Measurements from ENCODE around the gene NPTX2.

DNA sequence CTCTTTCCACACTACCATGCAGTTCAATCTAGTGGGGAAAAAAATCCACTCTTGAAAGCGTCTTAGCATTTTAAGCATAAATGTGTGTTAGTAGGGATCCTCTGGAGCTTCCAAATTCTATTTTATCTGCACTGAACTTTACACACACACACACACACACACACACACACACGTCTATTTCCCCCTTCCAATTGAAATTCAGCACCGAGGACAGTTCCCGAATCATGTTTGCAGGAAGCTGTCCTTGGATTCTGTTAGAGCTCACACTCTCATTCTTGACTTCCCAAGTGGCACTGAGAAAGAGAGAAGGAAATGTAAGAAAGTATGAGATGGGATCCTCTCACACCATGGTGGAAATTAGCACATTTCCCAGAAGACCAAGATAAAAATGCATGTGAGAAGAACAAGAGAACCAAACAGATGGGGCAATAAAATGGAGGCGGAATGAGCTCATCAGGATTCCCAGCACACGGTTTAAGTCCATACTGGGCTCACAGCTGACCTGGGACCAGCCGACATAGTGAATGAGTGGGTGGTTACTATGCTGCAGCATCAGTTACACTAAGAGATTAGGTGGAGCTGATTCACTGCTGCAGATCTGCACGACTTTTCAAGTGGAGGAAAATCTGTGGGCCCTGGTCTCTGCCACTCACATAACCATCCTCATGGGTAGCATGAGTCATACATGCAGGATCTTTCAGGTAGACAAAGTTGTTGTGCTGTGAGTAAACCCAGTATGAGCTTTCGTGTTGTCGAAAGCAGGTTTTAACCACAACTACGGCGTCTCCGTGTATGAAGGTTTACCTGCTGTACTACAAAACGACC is 3.3 kb upstream of the NPTX2 start:
- TF ChIP-seq CBX3 (IDR thresholded peaks at IDR 0.05; ENCODE audit: low read depth) (no peak), RAD21 (IDR thresholded peaks at IDR 0.05; ENCODE audit: low read depth) (no peak), POLR2A (IDR thresholded peaks at IDR 0.05; ENCODE audit: borderline replicate concordance, extremely low read depth, insufficient read depth, insufficient read length) (no peak), ZFX (IDR thresholded peaks at IDR 0.05) (no peak), CEBPB (IDR thresholded peaks at IDR 0.05; ENCODE audit: low read depth) (no peak), ELF1 (IDR thresholded peaks at IDR 0.05; ENCODE audit: borderline replicate concordance, low read depth) (no peak), POLR2AphosphoS5 (IDR thresholded peaks at IDR 0.05; ENCODE audit: low read depth, low read length) (no peak)
- TF ChIP-seq, protein P1, sequence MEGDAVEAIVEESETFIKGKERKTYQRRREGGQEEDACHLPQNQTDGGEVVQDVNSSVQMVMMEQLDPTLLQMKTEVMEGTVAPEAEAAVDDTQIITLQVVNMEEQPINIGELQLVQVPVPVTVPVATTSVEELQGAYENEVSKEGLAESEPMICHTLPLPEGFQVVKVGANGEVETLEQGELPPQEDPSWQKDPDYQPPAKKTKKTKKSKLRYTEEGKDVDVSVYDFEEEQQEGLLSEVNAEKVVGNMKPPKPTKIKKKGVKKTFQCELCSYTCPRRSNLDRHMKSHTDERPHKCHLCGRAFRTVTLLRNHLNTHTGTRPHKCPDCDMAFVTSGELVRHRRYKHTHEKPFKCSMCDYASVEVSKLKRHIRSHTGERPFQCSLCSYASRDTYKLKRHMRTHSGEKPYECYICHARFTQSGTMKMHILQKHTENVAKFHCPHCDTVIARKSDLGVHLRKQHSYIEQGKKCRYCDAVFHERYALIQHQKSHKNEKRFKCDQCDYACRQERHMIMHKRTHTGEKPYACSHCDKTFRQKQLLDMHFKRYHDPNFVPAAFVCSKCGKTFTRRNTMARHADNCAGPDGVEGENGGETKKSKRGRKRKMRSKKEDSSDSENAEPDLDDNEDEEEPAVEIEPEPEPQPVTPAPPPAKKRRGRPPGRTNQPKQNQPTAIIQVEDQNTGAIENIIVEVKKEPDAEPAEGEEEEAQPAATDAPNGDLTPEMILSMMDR (IDR thresholded peaks at IDR 0.05 in 2 of 3, conservative IDR thresholded peaks at IDR 0.05 in 1 of 3; ENCODE audit: borderline replicate concordance in 1 of 3, insufficient read depth in 1 of 3, low read depth in 2 of 3, low read length in 2 of 3): no peak

All from HCT116 (cell line).